IMR-90 (cell line): ENCODE results near the gene HDAC3. TPM values are rescaled to one million over a fixed set of nuclear protein-coding genes. Genes with fewer than 3 reads are reported as not detected.

ENCODE experiments used
- ATAC-seq: fragments of 200-7000 bp; cut with Tn5 transposase; 2 replicates; pipeline ENCODE4 v1.9.1; 2020; ENCODE audit warnings: low read depth, mild to moderate bottlenecking, moderate library complexity
- BruUV-seq: library from RNA; stranded (reverse); fragments of 400-500 nt; replicated peaks from 2 replicates; lab custom pipeline; 2021; lab: Mats Ljungman, UMichigan
- CTCF ChIA-PET: fragments of 300-600 bp; formaldehyde crosslinking; extraction: SDS; loops from one replicate; lab custom pipeline; 2021; ENCODE audit warnings: antibody characterized with exemption; lab: Yijun Ruan, JAX
- POLR2A ChIA-PET: fragments of 300-600 bp; sonication (Branson Sonifier 250); formaldehyde crosslinking; loops from one replicate; lab custom pipeline; 2022; ENCODE audit warnings: antibody characterized with exemption; ENCODE audit not compliant: unreplicated experiment; lab: Charles Lee
- DNase-seq: peaks from one replicate; pipeline ENCODE4 v3.0.0; 2013
- H2AFZ ChIP-seq: replicated peaks from 2 replicates; pipeline ENCODE3; 2013; ENCODE audit warnings: low read length, mild to moderate bottlenecking; ENCODE audit not compliant: poor library complexity
- H2AK5ac ChIP-seq: 2 replicates; pipeline ENCODE4 v1.6.1; 2013; ENCODE audit warnings: low read depth, low read length, inconsistent platforms
- H2AK9ac ChIP-seq: replicated peaks from 2 replicates; pipeline ENCODE3; 2013; ENCODE audit warnings: mild to moderate bottlenecking, low read depth, low read length, moderate library complexity; ENCODE audit not compliant: poor library complexity
- H2BK120ac ChIP-seq: 2 replicates; pipeline ENCODE4 v1.6.1; 2013; ENCODE audit warnings: low read depth, low read length, inconsistent platforms
- H2BK15ac ChIP-seq: 3 replicates; pipeline ENCODE4 v1.6.1; 2013; ENCODE audit warnings: low read depth, low read length, inconsistent platforms
- H2BK20ac ChIP-seq: 2 replicates; pipeline ENCODE4 v1.6.1; 2013; ENCODE audit warnings: low read depth, mild to moderate bottlenecking, inconsistent platforms, low read length, moderate library complexity
- H2BK5ac ChIP-seq: 2 replicates; pipeline ENCODE4 v1.6.1; 2013; ENCODE audit warnings: mild to moderate bottlenecking, low read depth, low read length, inconsistent platforms; ENCODE audit not compliant: poor library complexity, severe bottlenecking
- H3K14ac ChIP-seq: replicated peaks from 2 replicates; pipeline ENCODE4 v1.6.1; 2013; ENCODE audit warnings: low read depth, low read length, inconsistent platforms
- H3K18ac ChIP-seq: 2 replicates; pipeline ENCODE4 v1.6.1; 2013; ENCODE audit warnings: low read depth, low read length, control low read depth
- H3K23ac ChIP-seq: 2 replicates; pipeline ENCODE4 v1.6.1; 2013; ENCODE audit warnings: low read depth, low read length, inconsistent platforms
- H3K27ac ChIP-seq: 2 replicates; pipeline ENCODE4 v1.5.1; 2013; ENCODE audit warnings: mild to moderate bottlenecking, control low read depth, low read length; ENCODE audit not compliant: insufficient read depth
- H3K27me3 ChIP-seq: 2 replicates; pipeline ENCODE4 v1.6.1; 2013; ENCODE audit warnings: low read length; ENCODE audit not compliant: control insufficient read depth, insufficient read depth
- H3K36me3 ChIP-seq: 2 replicates; pipeline ENCODE4 v1.6.1; 2013; ENCODE audit warnings: low read length, mixed read lengths; ENCODE audit not compliant: control insufficient read depth, insufficient read depth
- H3K4ac ChIP-seq: 2 replicates; pipeline ENCODE4 v1.6.1; 2013; ENCODE audit warnings: low read depth, low read length, inconsistent platforms
- H3K4me1 ChIP-seq: 2 replicates; pipeline ENCODE4 v1.6.1; 2013; ENCODE audit warnings: low read length, mixed read lengths; ENCODE audit not compliant: control insufficient read depth, insufficient read depth
- H3K4me2 ChIP-seq: 2 replicates; pipeline ENCODE4 v1.6.1; 2013; ENCODE audit warnings: low read depth, mild to moderate bottlenecking, control low read depth, low read length, moderate library complexity
- H3K4me3 ChIP-seq: 2 replicates; pipeline ENCODE4 v1.5.1; 2013; ENCODE audit warnings: low read depth, mild to moderate bottlenecking, control low read depth, low read length, moderate library complexity; ENCODE audit not compliant: insufficient read depth
- H3K56ac ChIP-seq: 2 replicates; pipeline ENCODE4 v1.6.1; 2013; ENCODE audit warnings: low read length, inconsistent platforms; ENCODE audit not compliant: insufficient read depth; ENCODE audit errors: extremely low read depth
- H3K79me1 ChIP-seq, 2 experiments: 2 replicates each; pipeline ENCODE4 v1.6.1; 2013; ENCODE audit warnings: low read length in 2 of 2, inconsistent platforms in 1 of 2, low read depth in 1 of 2
- H3K9ac ChIP-seq: 2 replicates; pipeline ENCODE4 v1.6.1; 2013; ENCODE audit warnings: low read depth, low read length, control low read depth
- H3K9me1 ChIP-seq: 2 replicates; pipeline ENCODE4 v1.6.1; 2013; ENCODE audit warnings: low read length, inconsistent platforms; ENCODE audit not compliant: insufficient read depth
- H3K9me3 ChIP-seq: 2 replicates; pipeline ENCODE4 v1.6.1; 2013; ENCODE audit warnings: low read length; ENCODE audit not compliant: control insufficient read depth, insufficient read depth
- H4K20me1 ChIP-seq: 2 replicates; pipeline ENCODE4 v1.6.1; 2013; ENCODE audit warnings: low read length, inconsistent platforms; ENCODE audit not compliant: insufficient read depth
- H4K5ac ChIP-seq: 2 replicates; pipeline ENCODE4 v1.6.1; 2013; ENCODE audit warnings: mild to moderate bottlenecking, low read depth, low read length, control low read depth
- H4K8ac ChIP-seq, 2 experiments: 2 replicates each; pipeline ENCODE4 v1.6.1; 2013; ENCODE audit warnings: low read depth in 2 of 2, low read length in 2 of 2, control low read depth in 1 of 2, inconsistent platforms in 1 of 2
- H4K91ac ChIP-seq: 2 replicates; pipeline ENCODE4 v1.6.1; 2013; ENCODE audit warnings: low read depth, low read length, inconsistent platforms; ENCODE audit not compliant: insufficient read depth
- BHLHE40 ChIP-seq: fragments of 150-350 bp; IDR thresholded peaks from 2 replicates; pipeline ENCODE4 v1.6.1; 2016; ENCODE audit warnings: mild to moderate bottlenecking, low read depth, low read length
- CEBPB ChIP-seq: IDR thresholded peaks from 2 replicates; pipeline ENCODE4 v1.6.1; 2012; ENCODE audit warnings: low read depth, low read length, improper control_type of control experiment
- CHD1 ChIP-seq: IDR thresholded peaks from 2 replicates; pipeline ENCODE4 v1.6.1; 2012; ENCODE audit warnings: low read depth, low read length, improper control_type of control experiment
- ELK1 ChIP-seq: fragments of 150-350 bp; IDR thresholded peaks from 2 replicates; pipeline ENCODE4 v1.6.1; 2016; ENCODE audit warnings: low read depth, mild to moderate bottlenecking, low read length, moderate library complexity, borderline replicate concordance
- FOS ChIP-seq: fragments of 150-350 bp; IDR thresholded peaks from 2 replicates; pipeline ENCODE4 v1.6.1; 2016; ENCODE audit warnings: low read depth, low read length
- MAFK ChIP-seq: IDR thresholded peaks from 2 replicates; pipeline ENCODE4 v1.6.1; 2012; ENCODE audit warnings: low read depth, low read length, improper control_type of control experiment
- MAZ ChIP-seq: IDR thresholded peaks from 2 replicates; pipeline ENCODE4 v1.6.1; 2012; ENCODE audit warnings: low read depth, mild to moderate bottlenecking, low read length, improper control_type of control experiment, moderate library complexity, borderline replicate concordance
- MXI1 ChIP-seq: IDR thresholded peaks from 2 replicates; pipeline ENCODE4 v1.6.1; 2012; ENCODE audit warnings: low read depth, mild to moderate bottlenecking, low read length, moderate library complexity, borderline replicate concordance
- POLR2A ChIP-seq: IDR thresholded peaks from 2 replicates; pipeline ENCODE4 v1.6.1; 2012; ENCODE audit warnings: mild to moderate bottlenecking, low read depth, low read length
- RAD21 ChIP-seq: IDR thresholded peaks from 2 replicates; pipeline ENCODE4 v1.6.1; 2012; ENCODE audit warnings: low read length, improper control_type of control experiment
- RCOR1 ChIP-seq: IDR thresholded peaks from 2 replicates; pipeline ENCODE4 v1.6.1; 2012; ENCODE audit warnings: mild to moderate bottlenecking, low read length, improper control_type of control experiment; ENCODE audit not compliant: insufficient replicate concordance
- RFX5 ChIP-seq: IDR thresholded peaks from 2 replicates; pipeline ENCODE4 v1.8.0; 2012; ENCODE audit warnings: low read depth, mild to moderate bottlenecking, low read length, moderate library complexity
- SMC3 ChIP-seq: fragments of 150-350 bp; IDR thresholded peaks from 2 replicates; pipeline ENCODE4 v1.6.1; 2016; ENCODE audit warnings: low read depth, mild to moderate bottlenecking, antibody characterized with exemption, low read length, moderate library complexity
- USF2 ChIP-seq: fragments of 150-350 bp; IDR thresholded peaks from 2 replicates; pipeline ENCODE4 v1.6.1; 2017; ENCODE audit warnings: mild to moderate bottlenecking, antibody characterized with exemption, low read length, low read depth
- WGBS, 2 experiments: methylation state at CpG; one replicate each; pipeline versions ENCODE4 v1.1.5 to v1.1.7; 2013; ENCODE audit warnings: missing lambda C conversion rate in 2 of 2; ENCODE audit not compliant: insufficient read length in 1 of 2; ENCODE audit errors: extremely low coverage in 2 of 2; 5-methylcytosine and 5-hydroxymethylcytosine counted together
- dilution Hi-C: fragments of 300-500 bp; cut with HindIII; formaldehyde crosslinking; loops from one replicate; pipeline ENCODE4 v1.14.3; 2018; ENCODE audit warnings: low sequenced_read_pairs; ENCODE audit not compliant: unreplicated experiment
- in situ Hi-C: fragments of 300-500 bp; cut with MboI; formaldehyde crosslinking; loops from 3 replicates; pipeline ENCODE4 v1.14.3; 2019; ENCODE audit warnings: low sequenced_read_pairs, inconsistent platforms, mixed read lengths
- intact Hi-C: fragments of 100-400 bp; cut with micrococcal nuclease; formaldehyde crosslinking; loops from 2 replicates; pipeline ENCODE4 v1.10.0; 2022
- polyA plus RNA-seq, 3 experiments: library from polyadenylated mRNA; depleted of rRNA; stranded (reverse); fragments of >200 nt; gene quantifications; 2 replicates each; pipeline ENCODE4 v1.2.3, GENCODE V29; 2012; ENCODE audit warnings: low replicate concordance in 1 of 3
- total RNA-seq: library from RNA; depleted of rRNA; stranded (reverse); fragments of >200 nt; gene quantifications from 2 replicates; pipeline ENCODE4 v1.2.3, GENCODE V29; 2012
- TF ChIP-seq, protein P1 (sequence below): conservative IDR thresholded peaks from 2 replicates; pipeline ENCODE4 v1.5.1; 2012; ENCODE audit warnings: mild to moderate bottlenecking, low read depth, low read length, improper control_type of control experiment

Gene HDAC3
- total and polyA plus RNA-seq, 2 of the 4 experiments (the other 2 are of a cell fraction), result 84.2 to 89.7 TPM

DNA sequence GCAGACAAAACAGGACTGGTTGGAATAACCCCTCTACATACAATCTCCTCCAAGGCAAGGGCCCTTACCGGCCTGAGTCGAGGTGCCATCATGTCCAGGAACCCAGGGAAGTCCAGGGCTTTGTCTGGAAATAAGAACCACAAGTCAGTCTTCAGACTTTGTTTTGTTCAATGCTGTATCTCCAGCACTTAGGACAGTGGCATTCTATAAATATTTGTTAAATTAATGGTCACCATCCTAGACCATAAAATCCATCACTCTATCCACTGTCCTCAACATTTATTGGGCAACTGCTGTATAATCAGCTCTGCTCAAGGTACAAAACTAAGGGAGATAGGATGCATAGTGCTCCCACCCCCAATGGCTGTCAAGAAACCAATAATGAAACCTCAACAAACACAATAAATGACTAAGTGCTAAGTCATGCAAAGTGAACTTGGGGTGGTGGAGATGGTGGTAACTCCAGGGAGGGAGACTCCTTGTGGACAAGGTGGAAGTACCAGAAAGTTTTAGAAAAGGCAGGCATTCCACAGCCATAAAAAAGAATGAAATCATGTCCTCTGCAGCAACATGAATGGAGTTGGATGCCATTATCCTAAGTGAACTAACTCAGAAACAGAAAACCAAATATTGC lies 5.1 kb upstream of the HDAC3 start:
- CTCF ChIA-PET, result interaction anchor here (0.6 to 1.6 kb wide), 3 partner anchors 23 to 125 kb away, joined by 4 read pairs; partner anchors contain the start of gene DIAPH1
- H4K91ac ChIP-seq, result no peak overlapping the region
- no peak overlapping the region for H2BK20ac ChIP-seq
- H3K27ac ChIP-seq, result no peak overlapping the region
- H2AK5ac ChIP-seq, result no peak overlapping the region
- H2AK9ac ChIP-seq, result no peak overlapping the region
- no peak overlapping the region for H2BK5ac ChIP-seq
- H2BK15ac ChIP-seq, result no peak overlapping the region
- WGBS, 2 experiments, result no CpG with 5 or more reads among the region's 2 CpGs
- no peaks in the 10 kb centered on the region for H3K27me3 ChIP-seq
- peaks cover 0 to 15% of the 10 kb centered on the region in 2 experiments; a peak in 1 of 4 replicates for H3K79me1 ChIP-seq
- BruUV-seq, result no TSS peak
- H3K14ac ChIP-seq, result no peak overlapping the region
- H3K9me1 ChIP-seq, result peaks cover 12% of the 10 kb centered on the region
- DNase-seq, result peak; percentile 61
- no peak overlapping the region for H4K8ac ChIP-seq
- POLR2A ChIA-PET, result no interaction called here
- in situ Hi-C loops (no loop called here), dilution Hi-C loops (no loop called here), intact Hi-C loops (loop anchor here (1.0 kb wide), 1 partner anchor 49 kb away; no protein-coding TSS in a partner anchor)
- no peak overlapping the region for H3K18ac ChIP-seq
- no peak overlapping the region for H3K4me2 ChIP-seq
- no peak overlapping the region for H2BK120ac ChIP-seq
- no peak overlapping the region for H3K23ac ChIP-seq
- peaks cover 31% of the 10 kb centered on the region for H3K36me3 ChIP-seq
- peak; percentile 16 for ATAC-seq
- no peak overlapping the region for H2AFZ ChIP-seq
- no peak overlapping the region for H3K4me3 ChIP-seq
- peaks cover 5% of the 10 kb centered on the region; the same call in 1 of the 2 replicates for H4K20me1 ChIP-seq
- peaks cover 4% of the 10 kb centered on the region; the same call in 1 of the 2 replicates for H3K4me1 ChIP-seq
- no peaks in the 10 kb centered on the region for H3K9me3 ChIP-seq
- no peak overlapping the region for H3K4ac ChIP-seq
- no peak overlapping the region for H3K9ac ChIP-seq
- H4K5ac ChIP-seq, result no peak overlapping the region
- no peak overlapping the region for H3K56ac ChIP-seq
- TF ChIP-seq, protein P1, sequence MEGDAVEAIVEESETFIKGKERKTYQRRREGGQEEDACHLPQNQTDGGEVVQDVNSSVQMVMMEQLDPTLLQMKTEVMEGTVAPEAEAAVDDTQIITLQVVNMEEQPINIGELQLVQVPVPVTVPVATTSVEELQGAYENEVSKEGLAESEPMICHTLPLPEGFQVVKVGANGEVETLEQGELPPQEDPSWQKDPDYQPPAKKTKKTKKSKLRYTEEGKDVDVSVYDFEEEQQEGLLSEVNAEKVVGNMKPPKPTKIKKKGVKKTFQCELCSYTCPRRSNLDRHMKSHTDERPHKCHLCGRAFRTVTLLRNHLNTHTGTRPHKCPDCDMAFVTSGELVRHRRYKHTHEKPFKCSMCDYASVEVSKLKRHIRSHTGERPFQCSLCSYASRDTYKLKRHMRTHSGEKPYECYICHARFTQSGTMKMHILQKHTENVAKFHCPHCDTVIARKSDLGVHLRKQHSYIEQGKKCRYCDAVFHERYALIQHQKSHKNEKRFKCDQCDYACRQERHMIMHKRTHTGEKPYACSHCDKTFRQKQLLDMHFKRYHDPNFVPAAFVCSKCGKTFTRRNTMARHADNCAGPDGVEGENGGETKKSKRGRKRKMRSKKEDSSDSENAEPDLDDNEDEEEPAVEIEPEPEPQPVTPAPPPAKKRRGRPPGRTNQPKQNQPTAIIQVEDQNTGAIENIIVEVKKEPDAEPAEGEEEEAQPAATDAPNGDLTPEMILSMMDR, result peak; percentile 45
- TF ChIP-seq MAZ (no peak), POLR2A (no peak), ELK1 (no peak), BHLHE40 (no peak), MXI1 (no peak), RCOR1 (no peak), MAFK (no peak), CHD1 (no peak), RAD21 (0 out of 2 replicates have a peak, but pooled peaks have one; percentile 28), SMC3 (peak; percentile 50; the same call in 1 of the 2 replicates), FOS (0 out of 2 replicates have a peak, but pooled peaks have one; percentile 25), USF2 (no peak), RFX5 (no peak), CEBPB (no peak)
